Fibroblast of the aortic adventitia (primary cell): ENCODE results near the gene ADAMTS12. TPM values are rescaled to one million over a fixed set of nuclear protein-coding genes. Genes with fewer than 3 reads are reported as not detected.

Experiments used
- DNase-seq: peaks from one replicate; pipeline ENCODE4 v3.0.0-alpha.2; 2010; ENCODE audit warnings: low read depth
- H3K4me3 ChIP-seq: 2 replicates; pipeline ENCODE4 v1.5.1; 2011; ENCODE audit warnings: low read depth, mild to moderate bottlenecking, control low read depth, low read length, moderate library complexity
- CTCF ChIP-seq: IDR thresholded peaks from 2 replicates; pipeline ENCODE4 v1.5.1; 2011; ENCODE audit warnings: mild to moderate bottlenecking, low read length, control low read depth, inconsistent platforms; ENCODE audit not compliant: insufficient read depth
- total RNA-seq: library from RNA; depleted of rRNA; stranded (reverse); fragments of >200 nt; gene quantifications from 2 replicates; pipeline ENCODE4 v1.2.3, GENCODE V29; 2012; ENCODE audit warnings: low replicate concordance

The ADAMTS12 gene
- total RNA-seq, 1 donor = 13.0 TPM

GRCh38 chr5:33679791-33680190, 212.0 kb downstream of the ADAMTS12 start:
- DNase-seq = peak; percentile 76
- H3K4me3 ChIP-seq = no peak overlapping the region
- no peak for TF ChIP-seq CTCF

GRCh38 chr5:33675958-33676464, 215.8 kb downstream of the ADAMTS12 start:
- DNase-seq = no peak
- H3K4me3 ChIP-seq = no peak overlapping the region
- TF ChIP-seq CTCF = no peak

- no peak overlapping the region for H3K4me3 ChIP-seq
- DNase-seq = no peak
- TF ChIP-seq CTCF = no peak
Measured at GRCh38 chr5:33671700-33672291, 220.0 kb downstream of the ADAMTS12 start.

- H3K4me3 ChIP-seq = no peak overlapping the region
- peak; percentile 76 for DNase-seq
- TF ChIP-seq CTCF = no peak
Measured at GRCh38 chr5:33662722-33663427, 228.9 kb downstream of the ADAMTS12 start.

- TF ChIP-seq CTCF = no peak
- H3K4me3 ChIP-seq = no peak overlapping the region
- peak; percentile 10 for DNase-seq
Measured at GRCh38 chr5:33659526-33660169, 232.1 kb downstream of the ADAMTS12 start.

- H3K4me3 ChIP-seq = no peak overlapping the region
- no peak for DNase-seq
- TF ChIP-seq CTCF = no peak
Measured at GRCh38 chr5:33657804-33658440, 233.9 kb downstream of the ADAMTS12 start.
